Measurements from ENCODE around the gene IRAK2.

DNA sequence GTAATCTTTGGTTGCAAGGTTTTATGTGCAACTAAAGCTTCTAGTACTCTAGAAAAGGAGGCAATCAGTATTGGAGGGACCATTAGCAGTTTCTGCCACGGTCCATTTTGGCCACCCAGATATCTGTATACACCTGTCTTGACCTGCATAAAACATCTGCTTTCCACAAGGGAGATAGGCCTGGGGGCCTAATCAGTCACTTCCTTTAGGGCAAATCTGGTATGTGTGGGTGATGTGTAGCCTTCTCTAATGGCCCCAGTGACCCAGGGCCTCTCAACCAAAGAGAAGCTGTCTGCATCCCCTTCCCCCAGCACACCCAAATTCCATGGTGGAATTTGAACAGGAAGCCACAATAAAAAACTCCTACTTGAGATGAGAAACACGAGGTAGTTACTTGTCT, 19.5 kb downstream of the IRAK2 start:
- TF ChIP-seq, protein P1, sequence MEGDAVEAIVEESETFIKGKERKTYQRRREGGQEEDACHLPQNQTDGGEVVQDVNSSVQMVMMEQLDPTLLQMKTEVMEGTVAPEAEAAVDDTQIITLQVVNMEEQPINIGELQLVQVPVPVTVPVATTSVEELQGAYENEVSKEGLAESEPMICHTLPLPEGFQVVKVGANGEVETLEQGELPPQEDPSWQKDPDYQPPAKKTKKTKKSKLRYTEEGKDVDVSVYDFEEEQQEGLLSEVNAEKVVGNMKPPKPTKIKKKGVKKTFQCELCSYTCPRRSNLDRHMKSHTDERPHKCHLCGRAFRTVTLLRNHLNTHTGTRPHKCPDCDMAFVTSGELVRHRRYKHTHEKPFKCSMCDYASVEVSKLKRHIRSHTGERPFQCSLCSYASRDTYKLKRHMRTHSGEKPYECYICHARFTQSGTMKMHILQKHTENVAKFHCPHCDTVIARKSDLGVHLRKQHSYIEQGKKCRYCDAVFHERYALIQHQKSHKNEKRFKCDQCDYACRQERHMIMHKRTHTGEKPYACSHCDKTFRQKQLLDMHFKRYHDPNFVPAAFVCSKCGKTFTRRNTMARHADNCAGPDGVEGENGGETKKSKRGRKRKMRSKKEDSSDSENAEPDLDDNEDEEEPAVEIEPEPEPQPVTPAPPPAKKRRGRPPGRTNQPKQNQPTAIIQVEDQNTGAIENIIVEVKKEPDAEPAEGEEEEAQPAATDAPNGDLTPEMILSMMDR (IDR thresholded peaks at IDR 0.05; ENCODE audit: low read depth, low read length), result no peak
- TF ChIP-seq POLR2A (IDR thresholded peaks at IDR 0.05; ENCODE audit: extremely low read depth, insufficient read length) (no peak), MYC (IDR thresholded peaks at IDR 0.05; ENCODE audit: low read depth, low read length) (no peak)
- TF ChIP-seq, protein P2, sequence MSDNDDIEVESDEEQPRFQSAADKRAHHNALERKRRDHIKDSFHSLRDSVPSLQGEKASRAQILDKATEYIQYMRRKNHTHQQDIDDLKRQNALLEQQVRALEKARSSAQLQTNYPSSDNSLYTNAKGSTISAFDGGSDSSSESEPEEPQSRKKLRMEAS (IDR thresholded peaks at IDR 0.05; ENCODE audit: low read depth, low read length), result no peak
